ENCODE data around the gene AGO3. TPM values are rescaled to one million over a fixed set of nuclear protein-coding genes. Genes with fewer than 3 reads are reported as not detected.

Gene AGO3
- polyA plus RNA-seq, 6 donors from 2014 or later: 5.3 to 19.1 (median 9.9) TPM

DNA sequence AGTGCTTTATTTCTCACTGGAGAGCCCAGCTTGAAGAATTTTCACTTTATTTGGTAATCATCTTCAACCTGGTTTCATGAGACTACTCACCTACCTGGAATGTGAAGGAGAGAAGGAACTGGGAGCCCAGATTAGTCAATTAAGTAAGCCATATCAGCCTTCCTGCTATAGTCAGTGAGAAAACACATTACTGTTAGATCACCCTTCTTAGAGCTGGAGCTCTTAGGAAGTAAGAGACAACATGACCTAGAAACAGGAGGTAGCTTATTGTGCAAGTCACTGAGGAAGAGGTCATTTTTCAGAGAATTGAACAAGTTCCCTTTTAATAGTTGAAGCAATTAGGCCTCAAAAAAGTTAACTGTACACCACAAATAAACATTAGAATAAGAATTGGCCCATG, 103.8 kb downstream of the AGO3 start:
- Mint-ChIP-seq H3K27ac (peak overlapping the region in 1 of 6 donors; percentile 73), H3K4me1 (no peaks in the 10 kb centered on the region), H3K9me3 (no peaks in the 10 kb centered on the region), H3K36me3 (peaks cover 0 to 22% of the 10 kb centered on the region in 2 donors), H3K27me3 (no peaks in the 10 kb centered on the region), H3K4me3 (no peak overlapping the region)
- ATAC-seq (ENCODE audit: low read depth in 2 of 2) (no peak), DNase-seq (no peak)

DNA sequence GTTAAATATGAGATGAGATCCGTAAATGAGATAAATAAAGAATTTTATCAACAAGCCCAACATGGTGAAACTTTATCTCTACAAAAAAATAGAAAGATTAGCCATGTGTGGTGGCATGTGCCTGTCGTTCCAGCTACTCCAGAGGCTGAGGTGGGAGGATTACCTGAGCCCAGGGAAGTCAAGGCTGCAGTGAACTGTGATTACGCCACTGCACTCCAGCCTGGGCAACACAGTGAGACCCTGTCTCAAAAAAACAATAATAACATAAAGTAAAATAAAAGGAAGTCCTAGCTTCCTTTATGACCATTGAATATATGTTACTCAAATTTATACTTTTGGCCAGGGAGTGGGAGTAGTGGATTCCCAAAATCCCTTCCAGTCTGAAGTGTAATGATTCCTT, 104.2 kb downstream of the AGO3 start:
- no peak for DNase-seq
- ATAC-seq (ENCODE audit: low read depth in 2 of 2): no peak
- Mint-ChIP-seq H3K4me1 (no peaks in the 10 kb centered on the region), H3K27me3 (no peaks in the 10 kb centered on the region), H3K9me3 (no peaks in the 10 kb centered on the region), H3K36me3 (peaks cover 0 to 26% of the 10 kb centered on the region in 2 donors), H3K27ac (peak overlapping the region in 2 of 6 donors; percentile 73 to 78), H3K4me3 (no peak overlapping the region)

DNA sequence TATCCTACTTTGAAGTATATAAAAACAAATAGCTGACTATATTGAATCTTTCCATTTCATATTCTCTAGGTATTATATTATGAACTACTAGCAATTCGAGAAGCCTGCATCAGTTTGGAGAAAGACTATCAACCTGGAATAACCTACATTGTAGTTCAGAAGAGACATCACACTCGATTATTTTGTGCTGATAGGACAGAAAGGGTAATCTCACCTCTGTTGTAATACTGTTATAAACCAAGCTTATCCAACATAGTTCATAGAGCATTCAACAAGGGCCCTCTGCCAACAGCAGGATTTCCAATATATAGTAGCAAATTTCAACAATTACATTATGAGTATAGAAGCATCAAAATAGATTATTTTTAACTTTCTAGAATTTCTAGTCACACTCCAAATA, 109.3 kb downstream of the AGO3 start:
- Mint-ChIP-seq H3K36me3 (peaks cover 0 to 16% of the 10 kb centered on the region in 2 donors), H3K9me3 (no peaks in the 10 kb centered on the region), H3K4me1 (no peaks in the 10 kb centered on the region), H3K27ac (no peak overlapping the region), H3K4me3 (no peak overlapping the region), H3K27me3 (no peaks in the 10 kb centered on the region)
- ATAC-seq (ENCODE audit: low read depth in 2 of 2) (no peak), DNase-seq (no peak)

DNA sequence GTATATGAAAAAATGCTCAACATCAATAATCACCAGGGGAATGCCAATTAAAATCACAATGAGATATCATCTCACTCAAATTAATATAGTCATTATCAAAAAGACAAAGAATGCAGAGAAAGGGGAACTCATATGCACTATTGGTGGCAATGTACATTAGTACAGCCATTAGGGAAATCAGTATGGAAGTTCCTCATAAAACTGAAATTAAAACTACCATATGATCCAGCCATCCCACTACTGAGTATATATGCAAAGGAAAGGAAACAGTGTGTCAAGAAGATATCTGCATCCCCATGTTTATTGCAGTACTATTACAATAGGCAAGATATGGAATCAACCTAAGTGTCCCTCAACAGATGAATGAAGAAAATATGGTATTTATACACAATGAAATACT, 120.9 kb downstream of the AGO3 start:
- H3K36me3 Mint-ChIP-seq: peaks cover 20% of the 10 kb centered on the region in 2 donors

DNA sequence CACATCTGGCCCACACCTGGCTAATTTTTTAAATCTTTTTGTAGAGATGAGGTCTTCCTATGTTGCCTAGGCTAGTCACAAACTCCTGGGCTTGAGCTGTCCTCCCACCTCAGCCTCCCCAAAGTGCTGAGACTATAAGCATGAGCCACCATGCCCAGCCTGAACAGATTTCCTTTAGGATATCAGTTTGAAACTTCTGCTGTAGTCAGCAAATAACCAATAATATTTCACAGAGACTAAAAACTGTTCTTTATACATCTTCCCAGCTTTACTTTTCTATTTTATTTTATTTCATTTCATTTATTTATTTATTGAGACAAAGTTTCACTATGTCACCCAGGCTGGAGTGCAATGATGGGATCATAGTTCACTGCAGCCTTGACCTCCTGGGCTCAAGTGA, 123.1 kb downstream of the AGO3 start:
- DNase-seq (no peak), ATAC-seq (ENCODE audit: low read depth in 2 of 2) (no peak)
- Mint-ChIP-seq H3K4me3 (no peak overlapping the region), H3K36me3 (peaks cover 0 to 14% of the 10 kb centered on the region in 2 donors), H3K27me3 (no peaks in the 10 kb centered on the region), H3K4me1 (no peaks in the 10 kb centered on the region), H3K27ac (no peak overlapping the region), H3K9me3 (no peaks in the 10 kb centered on the region)

More for the DNA sequence above, 120.9 kb downstream of the AGO3 start:
- peaks cover 0 to 13% (median 7%) of the 10 kb centered on the region in 7 donors for H3K9me3 Mint-ChIP-seq
- no peaks in the 10 kb centered on the region for H3K4me1 Mint-ChIP-seq
- DNase-seq (no peak), ATAC-seq (ENCODE audit: low read depth in 2 of 2) (no peak)
- H3K27me3 Mint-ChIP-seq: no peaks in the 10 kb centered on the region
- no peak overlapping the region for H3K27ac Mint-ChIP-seq
- H3K4me3 Mint-ChIP-seq: no peak overlapping the region

DNA sequence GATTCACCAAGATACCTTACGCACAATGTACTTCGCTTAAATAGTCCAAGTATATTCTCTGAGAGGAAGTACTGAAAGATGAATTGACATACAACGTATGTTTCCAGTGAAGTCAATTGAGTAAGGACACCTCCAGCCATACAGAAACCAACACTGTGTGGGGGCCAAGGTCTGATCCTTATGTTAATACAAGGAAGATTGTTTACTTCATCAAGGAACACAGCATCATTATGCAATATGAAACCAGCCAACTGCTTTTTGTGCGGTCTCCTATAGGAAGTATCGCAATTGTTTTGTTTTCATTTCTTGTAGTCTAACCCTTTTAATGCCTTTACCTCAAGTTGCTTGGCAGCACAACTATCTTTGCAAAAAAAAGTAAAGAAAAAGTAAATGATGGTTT, 124.8 kb downstream of the AGO3 start:
- no peaks in the 10 kb centered on the region for H3K4me1 Mint-ChIP-seq

DNA sequence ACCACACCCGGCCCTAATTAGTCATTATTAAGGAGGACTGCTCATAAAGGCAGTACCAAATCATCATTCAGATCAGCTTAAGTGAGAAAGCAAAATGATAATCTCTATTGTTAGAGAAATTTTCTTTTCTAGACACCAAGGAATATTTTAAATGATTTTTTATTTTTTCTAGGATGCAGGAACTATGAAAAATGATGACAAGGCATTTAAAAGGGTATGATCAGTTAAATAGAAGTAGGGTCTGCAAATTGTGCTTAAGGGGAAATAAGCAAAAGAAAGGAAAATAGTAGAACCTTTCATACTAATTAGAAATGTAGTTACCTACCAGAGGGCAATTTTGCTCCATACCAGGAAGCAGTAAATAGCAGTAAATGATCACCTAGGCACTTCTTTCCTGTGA, 131.4 kb downstream of the AGO3 start:
- no peak for ATAC-seq (ENCODE audit: low read depth in 2 of 2)
- H3K36me3 Mint-ChIP-seq: no peaks in the 10 kb centered on the region
- no peak for DNase-seq
- no peak overlapping the region for H3K27ac Mint-ChIP-seq
- no peaks in the 10 kb centered on the region for H3K27me3 Mint-ChIP-seq
- no peaks in the 10 kb centered on the region for H3K4me1 Mint-ChIP-seq
- no peak overlapping the region for H3K4me3 Mint-ChIP-seq
- no peaks in the 10 kb centered on the region for H3K9me3 Mint-ChIP-seq

More for the DNA sequence above, 124.8 kb downstream of the AGO3 start:
- H3K27me3 Mint-ChIP-seq: no peaks in the 10 kb centered on the region
- H3K9me3 Mint-ChIP-seq: no peaks in the 10 kb centered on the region
- peaks cover 0 to 14% of the 10 kb centered on the region in 2 donors for H3K36me3 Mint-ChIP-seq
- no peak overlapping the region for H3K4me3 Mint-ChIP-seq
- H3K27ac Mint-ChIP-seq: no peak overlapping the region
- ATAC-seq (ENCODE audit: low read depth in 2 of 2) (no peak), DNase-seq (no peak)

DNA sequence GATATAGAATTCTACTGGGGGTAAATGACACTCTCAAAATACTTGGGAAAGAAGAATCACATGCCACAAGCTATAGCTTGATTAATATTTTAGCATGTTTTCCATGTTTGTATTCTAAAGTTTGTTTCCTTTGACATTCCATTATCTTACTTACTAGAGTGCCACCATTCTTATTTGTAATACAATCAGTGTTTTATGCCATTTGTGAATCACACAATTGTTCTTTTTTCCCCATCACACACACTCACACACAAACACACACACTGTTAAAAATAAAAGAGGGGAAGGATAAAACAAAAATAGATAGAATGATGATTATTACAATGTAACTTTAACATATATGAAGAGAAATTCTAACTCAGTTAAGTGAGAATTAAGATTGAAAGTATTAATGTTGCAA, 137.0 kb downstream of the AGO3 start:
- DNase-seq (no peak), ATAC-seq (ENCODE audit: low read depth in 2 of 2) (no peak)
- Mint-ChIP-seq H3K9me3 (no peaks in the 10 kb centered on the region), H3K4me1 (no peaks in the 10 kb centered on the region), H3K36me3 (no peaks in the 10 kb centered on the region), H3K27me3 (no peaks in the 10 kb centered on the region), H3K4me3 (no peak overlapping the region), H3K27ac (no peak overlapping the region)

DNA sequence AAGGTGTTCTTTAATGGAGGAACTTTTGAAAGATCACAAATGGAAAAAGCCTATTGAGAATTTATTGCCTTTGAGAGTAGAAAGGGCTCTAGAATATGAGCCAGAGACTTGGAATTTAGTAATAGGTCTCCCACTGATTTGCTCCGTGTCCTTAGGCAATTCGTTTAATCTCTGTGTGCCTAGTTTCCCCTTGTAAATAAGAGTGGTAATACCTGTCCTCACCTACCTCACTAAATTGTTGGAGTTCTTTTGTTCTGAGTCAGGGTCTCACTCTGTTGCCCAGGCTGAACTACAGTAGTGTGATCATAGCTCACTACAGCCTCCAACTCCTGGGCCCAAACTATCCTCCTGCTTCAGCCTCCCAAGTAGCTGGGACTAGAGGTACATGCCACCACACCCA, 138.0 kb downstream of the AGO3 start:
- no peak for DNase-seq

DNA sequence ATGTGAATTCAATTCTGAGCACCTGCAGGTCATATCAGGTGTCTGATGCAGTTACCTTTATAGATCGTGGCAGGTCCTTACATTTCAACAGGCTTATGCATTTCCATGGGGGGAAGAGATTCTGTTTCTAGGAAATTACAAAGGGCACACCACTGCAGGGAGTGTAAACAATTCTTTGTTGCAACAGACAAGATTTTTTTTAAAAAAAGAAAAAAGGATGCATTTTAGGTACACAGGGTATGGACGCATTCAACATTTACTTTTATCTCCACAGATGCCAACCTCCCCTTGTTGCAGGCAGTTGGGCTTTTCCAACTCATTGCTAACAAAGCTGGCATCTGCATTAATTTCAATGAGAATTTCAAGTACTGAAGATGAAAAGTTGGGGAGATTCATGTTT, 139.4 kb downstream of the AGO3 start:
- no peak for ATAC-seq (ENCODE audit: low read depth in 2 of 2)
- DNase-seq: no peak
- H3K27me3 Mint-ChIP-seq: no peaks in the 10 kb centered on the region
- H3K9me3 Mint-ChIP-seq: no peaks in the 10 kb centered on the region
- no peaks in the 10 kb centered on the region for H3K36me3 Mint-ChIP-seq
- H3K4me3 Mint-ChIP-seq: no peak overlapping the region
- H3K4me1 Mint-ChIP-seq: no peaks in the 10 kb centered on the region
- no peak overlapping the region for H3K27ac Mint-ChIP-seq

More for the DNA sequence above, 138.0 kb downstream of the AGO3 start:
- no peak overlapping the region for H3K4me3 Mint-ChIP-seq
- no peaks in the 10 kb centered on the region for H3K4me1 Mint-ChIP-seq
- H3K27ac Mint-ChIP-seq: peak overlapping the region in 1 of 6 donors; percentile 13
- no peaks in the 10 kb centered on the region for H3K9me3 Mint-ChIP-seq
- no peaks in the 10 kb centered on the region for H3K27me3 Mint-ChIP-seq
- ATAC-seq (ENCODE audit: low read depth in 2 of 2): no peak
- H3K36me3 Mint-ChIP-seq: no peaks in the 10 kb centered on the region

DNA sequence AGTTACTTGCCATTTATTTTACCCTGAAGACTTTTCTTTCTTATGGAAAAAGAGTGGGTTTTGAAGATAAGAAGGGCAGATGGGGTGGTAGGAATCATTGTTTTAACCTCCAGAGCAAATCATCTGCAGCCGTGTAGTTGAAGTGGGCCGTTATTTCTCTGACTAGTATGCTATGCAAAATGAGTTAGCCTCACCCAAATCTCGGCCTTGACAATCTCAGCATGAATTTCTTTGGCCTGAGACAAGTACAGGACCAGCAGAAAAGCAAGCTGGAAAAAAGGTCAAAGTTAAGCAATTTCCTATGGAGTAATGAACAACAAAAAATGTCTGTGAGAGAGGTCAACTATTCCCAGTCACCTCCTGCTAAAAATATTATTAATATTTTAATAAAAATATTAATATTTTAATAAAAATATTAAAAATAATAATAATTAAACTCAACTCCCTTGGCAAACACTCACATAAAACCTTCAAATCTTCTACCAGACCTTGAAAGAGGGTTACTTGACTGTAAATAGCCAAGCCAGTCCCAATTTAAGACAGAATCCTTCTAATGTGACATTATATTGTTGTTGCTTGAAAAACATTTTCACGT, 146.2 kb downstream of the AGO3 start:
- ATAC-seq (ENCODE audit: low read depth in 2 of 2): no peak
- Mint-ChIP-seq H3K27me3 (peaks cover 4 to 12% (median 11%) of the 10 kb centered on the region in 3 donors), H3K27ac (no peak overlapping the region), H3K36me3 (no peaks in the 10 kb centered on the region), H3K9me3 (no peaks in the 10 kb centered on the region), H3K4me1 (no peaks in the 10 kb centered on the region), H3K4me3 (no peak overlapping the region)
- no peak for DNase-seq

DNA sequence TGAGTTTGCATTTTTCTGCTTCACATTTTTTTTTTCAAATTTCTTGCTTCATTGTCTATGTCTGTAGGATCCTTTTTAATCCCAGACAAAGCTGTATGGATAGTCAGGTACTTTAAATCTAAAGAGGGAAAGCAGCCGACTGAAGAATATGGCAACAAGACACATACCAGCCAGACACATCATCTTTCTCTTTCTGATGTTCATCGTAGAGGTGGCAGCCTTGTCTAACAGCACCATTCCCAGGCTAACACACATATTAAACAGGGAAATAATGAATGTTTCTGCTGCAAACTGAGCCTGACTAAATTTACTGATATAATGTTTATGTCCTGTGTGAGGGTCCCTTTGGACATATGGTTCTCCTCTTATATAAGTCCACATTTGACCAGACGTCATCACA, 149.3 kb downstream of the AGO3 start:
- Mint-ChIP-seq H3K27me3 (peaks cover 11 to 30% (median 19%) of the 10 kb centered on the region in 3 donors), H3K36me3 (no peaks in the 10 kb centered on the region)

DNA sequence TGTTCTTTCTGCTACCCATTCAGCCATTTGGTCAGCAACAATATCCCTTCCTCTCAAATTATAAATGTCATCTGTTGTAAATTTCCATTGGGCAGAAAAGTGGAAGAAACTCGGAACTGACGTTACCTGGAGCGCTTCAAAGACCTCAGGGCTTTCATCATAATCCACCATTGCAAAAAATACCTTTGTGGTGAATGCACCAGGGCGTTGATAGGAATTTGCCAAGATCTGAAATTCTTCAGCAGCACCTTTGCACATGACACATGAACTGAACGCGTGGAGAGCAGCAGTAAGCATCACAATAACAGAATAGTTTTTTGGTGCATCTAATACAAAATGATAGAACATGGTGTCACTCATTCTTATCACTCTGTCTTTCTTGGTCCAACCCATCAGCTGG, 149.9 kb downstream of the AGO3 start:
- no peaks in the 10 kb centered on the region for H3K36me3 Mint-ChIP-seq
- peaks cover 11 to 30% (median 19%) of the 10 kb centered on the region in 3 donors for H3K27me3 Mint-ChIP-seq
- no peaks in the 10 kb centered on the region for H3K4me1 Mint-ChIP-seq
- peak overlapping the region in 2 of 6 donors; percentile 18 to 56 for H3K27ac Mint-ChIP-seq
- ATAC-seq (ENCODE audit: low read depth in 2 of 2): no peak
- DNase-seq: no peak
- H3K9me3 Mint-ChIP-seq: no peaks in the 10 kb centered on the region
- H3K4me3 Mint-ChIP-seq: no peak overlapping the region

More for the DNA sequence above, 149.3 kb downstream of the AGO3 start:
- H3K4me3 Mint-ChIP-seq: no peak overlapping the region
- H3K27ac Mint-ChIP-seq: no peak overlapping the region
- no peaks in the 10 kb centered on the region for H3K4me1 Mint-ChIP-seq
- H3K9me3 Mint-ChIP-seq: no peaks in the 10 kb centered on the region
- no peak for ATAC-seq (ENCODE audit: low read depth in 2 of 2)
- no peak for DNase-seq

DNA sequence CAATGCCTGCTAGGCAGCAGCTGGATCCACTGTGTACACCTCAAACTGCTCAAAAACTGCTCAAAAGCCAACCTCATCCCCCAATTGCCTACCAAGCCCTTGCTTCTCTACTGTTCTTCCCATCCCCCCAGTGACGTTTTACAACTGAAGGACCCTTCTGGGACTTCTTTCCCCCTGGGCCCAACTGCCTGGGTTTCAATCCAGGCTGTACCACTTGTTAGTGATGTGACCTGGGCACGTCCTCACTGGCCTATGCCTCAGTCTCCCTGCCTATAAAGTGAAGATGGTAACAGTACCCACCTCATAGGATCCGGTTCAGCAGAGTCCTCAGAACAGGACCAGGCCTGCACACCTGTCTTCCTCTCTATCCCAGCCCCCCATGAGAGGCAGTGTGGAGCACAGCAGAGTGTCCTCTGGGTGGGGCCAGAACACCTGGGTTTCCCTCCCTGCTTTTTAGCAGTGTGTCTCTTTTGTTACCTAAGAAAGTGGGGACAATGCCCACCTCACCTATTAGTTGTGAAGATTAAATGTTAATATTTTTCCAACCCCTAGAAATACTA, 151.1 kb downstream of the AGO3 start:
- peaks cover 0 to 2% (median 1%) of the 10 kb centered on the region in 3 donors for H3K4me1 Mint-ChIP-seq
- H3K9me3 Mint-ChIP-seq: no peaks in the 10 kb centered on the region
- H3K4me3 Mint-ChIP-seq: no peak overlapping the region
- ATAC-seq (ENCODE audit: low read depth in 2 of 2): no peak
- H3K27ac Mint-ChIP-seq: no peak overlapping the region
- H3K36me3 Mint-ChIP-seq: no peaks in the 10 kb centered on the region
- H3K27me3 Mint-ChIP-seq: peaks cover 11 to 33% (median 19%) of the 10 kb centered on the region in 3 donors
- no peak for DNase-seq

All from naive B cell (primary cell).